A673 (cell line): ENCODE results near the gene QRICH2. TPM values are rescaled to one million over a fixed set of nuclear protein-coding genes. Genes with fewer than 3 reads are reported as not detected.
"Not testable (repeated sequence)": the region's sequence is repeated elsewhere in the genome, so short reads cannot be mapped to it uniquely, and the experiment has no call there.

Experiments
- BruUV-seq: library from RNA; stranded (reverse); fragments of 400-500 nt; replicated peaks from 2 replicates; lab custom pipeline; 2021; lab: Mats Ljungman, UMichigan
- CTCF ChIA-PET: fragments of 300-600 bp; sonication (Branson Sonifier 250); formaldehyde crosslinking; loops from one replicate; lab custom pipeline; 2022; ENCODE audit warnings: antibody characterized with exemption; lab: Charles Lee
- POLR2A ChIA-PET: fragments of 300-600 bp; sonication (Branson Sonifier 250); formaldehyde crosslinking; loops from one replicate; lab custom pipeline; 2022; ENCODE audit warnings: antibody characterized with exemption; ENCODE audit not compliant: low non-redundant PET; lab: Charles Lee
- DNase-seq: peaks from one replicate; pipeline ENCODE4 v3.0.0-alpha.2; 2015; ENCODE audit warnings: low spot score
- H3K27ac ChIP-seq: fragments of 200-600 bp; sonication (generic); 2 replicates; pipeline ENCODE4 v1.5.1; 2016; ENCODE audit warnings: mixed run types, low read depth, mild to moderate bottlenecking, mixed read lengths, antibody characterized with exemption, low read length; ENCODE audit not compliant: poor library complexity, severe bottlenecking
- H3K27me3 ChIP-seq: fragments of 200-600 bp; sonication (generic); replicated peaks from 2 replicates; pipeline ENCODE4 v1.6.1; 2017; ENCODE audit warnings: mixed run types, low read depth, mild to moderate bottlenecking, mixed read lengths, antibody characterized with exemption, low read length; ENCODE audit not compliant: insufficient read depth, poor library complexity
- H3K36me3 ChIP-seq: fragments of 200-600 bp; sonication (generic); 2 replicates; pipeline ENCODE4 v1.6.1; 2016; ENCODE audit warnings: mixed run types, mild to moderate bottlenecking, mixed read lengths, antibody characterized with exemption, low read length; ENCODE audit not compliant: insufficient read depth, poor library complexity, severe bottlenecking
- H3K4me1 ChIP-seq: fragments of 200-600 bp; sonication (generic); 2 replicates; pipeline ENCODE4 v1.6.1; 2017; ENCODE audit warnings: mixed run types, mild to moderate bottlenecking, mixed read lengths, antibody characterized with exemption, low read length; ENCODE audit not compliant: insufficient read depth, poor library complexity, severe bottlenecking
- H3K4me3 ChIP-seq: fragments of 200-600 bp; sonication (generic); 2 replicates; pipeline ENCODE4 v1.5.1; 2016; ENCODE audit warnings: low read depth, mixed run types, mild to moderate bottlenecking, mixed read lengths, low read length; ENCODE audit not compliant: poor library complexity, severe bottlenecking
- H3K9me3 ChIP-seq: fragments of 200-600 bp; sonication (generic); 2 replicates; pipeline ENCODE4 v1.6.1; 2016; ENCODE audit warnings: mixed run types, low read depth, mild to moderate bottlenecking, mixed read lengths, antibody characterized with exemption, low read length; ENCODE audit not compliant: poor library complexity, severe bottlenecking
- EZH2 ChIP-seq: fragments of 200-600 bp; sonication (generic); IDR thresholded peaks from 2 replicates; pipeline ENCODE4 v1.6.1; 2017; ENCODE audit warnings: borderline replicate concordance, low read depth, mild to moderate bottlenecking, mixed read lengths, antibody characterized with exemption, low read length; ENCODE audit not compliant: poor library complexity, severe bottlenecking
- intact Hi-C: fragments of 100-400 bp; cut with micrococcal nuclease; formaldehyde crosslinking; loops from one replicate; pipeline ENCODE4 v1.10.0; 2022; ENCODE audit not compliant: unreplicated experiment
- total RNA-seq: library from RNA; stranded (reverse); gene quantifications from 2 replicates; pipeline ENCODE4 v1.2.3, GENCODE V29; 2021
- TF ChIP-seq, protein P1 (sequence below): fragments of 300-800, 200-600 bp; sonication (generic); conservative IDR thresholded peaks from 2 replicates; pipeline ENCODE4 v1.5.1; 2017; ENCODE audit warnings: low read depth, mild to moderate bottlenecking, antibody characterized with exemption, low read length, moderate library complexity, mixed read lengths

Gene QRICH2
- total RNA-seq, 1 experiment from 2014 or later = 4.3 TPM

GRCh38 chr17:76253841-76254240 is 54.2 kb downstream of the QRICH2 start:
- no peaks in the 10 kb centered on the region for H3K27me3 ChIP-seq
- no peak overlapping the region for H3K4me3 ChIP-seq
- BruUV-seq = no TSS peak
- intact Hi-C loops = no loop called here
- H3K36me3 ChIP-seq = no peaks in the 10 kb centered on the region
- ChIA-PET POLR2A (no interaction called here), CTCF (no interaction called here)
- H3K4me1 ChIP-seq = no peaks in the 10 kb centered on the region
- TF ChIP-seq, protein P1, sequence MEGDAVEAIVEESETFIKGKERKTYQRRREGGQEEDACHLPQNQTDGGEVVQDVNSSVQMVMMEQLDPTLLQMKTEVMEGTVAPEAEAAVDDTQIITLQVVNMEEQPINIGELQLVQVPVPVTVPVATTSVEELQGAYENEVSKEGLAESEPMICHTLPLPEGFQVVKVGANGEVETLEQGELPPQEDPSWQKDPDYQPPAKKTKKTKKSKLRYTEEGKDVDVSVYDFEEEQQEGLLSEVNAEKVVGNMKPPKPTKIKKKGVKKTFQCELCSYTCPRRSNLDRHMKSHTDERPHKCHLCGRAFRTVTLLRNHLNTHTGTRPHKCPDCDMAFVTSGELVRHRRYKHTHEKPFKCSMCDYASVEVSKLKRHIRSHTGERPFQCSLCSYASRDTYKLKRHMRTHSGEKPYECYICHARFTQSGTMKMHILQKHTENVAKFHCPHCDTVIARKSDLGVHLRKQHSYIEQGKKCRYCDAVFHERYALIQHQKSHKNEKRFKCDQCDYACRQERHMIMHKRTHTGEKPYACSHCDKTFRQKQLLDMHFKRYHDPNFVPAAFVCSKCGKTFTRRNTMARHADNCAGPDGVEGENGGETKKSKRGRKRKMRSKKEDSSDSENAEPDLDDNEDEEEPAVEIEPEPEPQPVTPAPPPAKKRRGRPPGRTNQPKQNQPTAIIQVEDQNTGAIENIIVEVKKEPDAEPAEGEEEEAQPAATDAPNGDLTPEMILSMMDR = no peak
- TF ChIP-seq EZH2 = no peak
- no peak overlapping the region for H3K27ac ChIP-seq
- DNase-seq = no peak
- H3K9me3 ChIP-seq = no peaks in the 10 kb centered on the region

- H3K4me1 ChIP-seq, H3K27ac ChIP-seq, DNase-seq, intact Hi-C loops, H3K4me3 ChIP-seq, POLR2A ChIA-PET, H3K27me3 ChIP-seq, H3K9me3 ChIP-seq, BruUV-seq, CTCF ChIA-PET, H3K36me3 ChIP-seq: not testable (repeated sequence)
These were observed 54.9 kb downstream of the QRICH2 start for GRCh38 chr17:76252967-76253766.

GRCh38 chr17:76252040-76252954 is 55.8 kb downstream of the QRICH2 start:
- Histone ChIP-seq H3K27ac (no peak overlapping the region), H3K27me3 (no peaks in the 10 kb centered on the region), H3K4me3 (no peak overlapping the region), H3K4me1 (no peaks in the 10 kb centered on the region), H3K9me3 (no peaks in the 10 kb centered on the region), H3K36me3 (no peaks in the 10 kb centered on the region)
- TF ChIP-seq, protein P1 = no peak
- no peak for TF ChIP-seq EZH2
- CTCF ChIA-PET = no interaction called here
- DNase-seq = no peak
- intact Hi-C loops = no loop called here
- POLR2A ChIA-PET = no interaction called here
- no TSS peak for BruUV-seq
